GM19238 (cell line): ENCODE results near the gene HMGA1.

Source experiments
- DNase-seq: peaks from one replicate; pipeline ENCODE4 v3.0.0; 2011; ENCODE audit warnings: low spot score; ENCODE audit not compliant: insufficient read length

The HMGA1 gene

GRCh38 chr6:34288581-34288980 is 51.9 kb downstream of the HMGA1 start:
- peak; percentile 36 for DNase-seq

GRCh38 chr6:34289137-34289536 is 52.5 kb downstream of the HMGA1 start:
- DNase-seq, result no peak

- DNase-seq, result no peak
Observed at GRCh38 chr6:34292954-34293353, 56.3 kb downstream of the HMGA1 start.

- DNase-seq, result peak; percentile 43
Observed at GRCh38 chr6:34295721-34296120, 59.0 kb downstream of the HMGA1 start.
